GM12878 (cell line): Measurements from ENCODE around the gene IER5L. TPM values are rescaled to one million over a fixed set of nuclear protein-coding genes. Genes with fewer than 3 reads are reported as not detected.

ENCODE experiments used
- ATAC-seq: fragments of 200-7000 bp; cut with Tn5 transposase; 3 replicates; pipeline ENCODE4 v1.9.1; 2020; ENCODE audit warnings: mild to moderate bottlenecking, moderate library complexity
- BruUV-seq: library from RNA; stranded (reverse); fragments of 400-500 nt; replicated peaks from 2 replicates; lab custom pipeline; 2021; lab: Mats Ljungman, UMichigan
- CTCF ChIA-PET: fragments of 300-600 bp; sonication (Branson Sonifier 250); formaldehyde crosslinking; extraction: SDS; loops from one replicate; lab custom pipeline; 2021; ENCODE audit warnings: inconsistent platforms; lab: Yijun Ruan, JAX
- POLR2A ChIA-PET: fragments of 350-600 bp; formaldehyde crosslinking; extraction: SDS; loops from one replicate; lab custom pipeline; 2021; ENCODE audit warnings: inconsistent platforms; lab: Charles Lee
- RAD21 ChIA-PET: fragments of 300-600 bp; sonication (Branson Sonifier 250); formaldehyde crosslinking; loops from one replicate; lab custom pipeline; 2023; ENCODE audit warnings: antibody characterized with exemption; ENCODE audit not compliant: unreplicated experiment; lab: Charles Lee
- SMC1A ChIA-PET: fragments of 300-600 bp; sonication (Branson Sonifier 250); formaldehyde crosslinking; loops from one replicate; lab custom pipeline; 2023; ENCODE audit not compliant: unreplicated experiment, uncharacterized antibody; lab: Charles Lee
- DNase-seq: peaks from one replicate; pipeline ENCODE4 v3.0.0-alpha.2; 2011; ENCODE audit warnings: low read depth, low spot score
- FAIRE-seq: peaks from 3 replicates; lab custom pipeline; 2011; peaks lifted over from hg19 to GRCh38; lab: Jason Lieb, UNC
- H2AFZ ChIP-seq: 2 replicates; pipeline ENCODE4 v1.6.0; 2011; ENCODE audit warnings: low read depth, low read length, control low read depth; ENCODE audit not compliant: control insufficient read depth
- H3K27ac ChIP-seq: 2 replicates; pipeline ENCODE4 v1.5.1; 2011; ENCODE audit warnings: control low read depth; ENCODE audit not compliant: control insufficient read depth, insufficient read depth
- H3K27me3 ChIP-seq, 2 experiments: replicated peaks in 1 of 2; 2 replicates each; pipeline versions ENCODE4 v1.6.0 to v1.6.1; 2011; ENCODE audit warnings: low read length in 1 of 2; ENCODE audit not compliant: control insufficient read depth in 2 of 2, insufficient read depth in 2 of 2
- H3K36me3 ChIP-seq, 2 experiments: 2 replicates each; pipeline ENCODE4 v1.5.1; 2011; ENCODE audit warnings: low read length in 1 of 2; ENCODE audit not compliant: control insufficient read depth in 2 of 2, insufficient read depth in 2 of 2
- H3K4me1 ChIP-seq: 2 replicates; pipeline ENCODE4 v1.6.1; 2011; ENCODE audit warnings: mild to moderate bottlenecking, low read length, moderate library complexity, mixed read lengths; ENCODE audit not compliant: control insufficient read depth, insufficient read depth
- H3K4me2 ChIP-seq: 2 replicates; pipeline ENCODE4 v1.6.0; 2011; ENCODE audit warnings: control low read depth; ENCODE audit not compliant: control insufficient read depth, insufficient read depth
- H3K4me3 ChIP-seq: fragments of 200-600 bp; sonication (generic); 2 replicates; pipeline ENCODE4 v1.5.1; 2016
- H3K79me2 ChIP-seq: 2 replicates; pipeline ENCODE4 v1.6.0; 2011; ENCODE audit warnings: low read length; ENCODE audit not compliant: control insufficient read depth, insufficient read depth
- H3K9ac ChIP-seq: 2 replicates; pipeline ENCODE4 v1.8.0; 2011; ENCODE audit warnings: low read length, control low read depth, mixed read lengths; ENCODE audit not compliant: control insufficient read depth, insufficient read depth
- H3K9me3 ChIP-seq: replicated peaks from 3 replicates; pipeline ENCODE4 v1.5.1; 2011; ENCODE audit warnings: mild to moderate bottlenecking, low read length; ENCODE audit not compliant: control insufficient read depth, insufficient read depth
- H4K20me1 ChIP-seq: 2 replicates; pipeline ENCODE4 v1.6.0; 2011; ENCODE audit not compliant: control insufficient read depth, insufficient read depth
- HDGF ChIP-seq: fragments of 450-650 bp; IDR thresholded peaks from 2 replicates; pipeline ENCODE4 v1.6.1; 2016; ENCODE audit warnings: antibody characterized with exemption
- IKZF2 ChIP-seq, 2 experiments: fragments of 450-650 bp; IDR thresholded peaks; 2 replicates each; pipeline ENCODE4 v1.6.1; 2017; ENCODE audit warnings: mild to moderate bottlenecking in 2 of 2, moderate library complexity in 2 of 2
- SMAD1 ChIP-seq: fragments of 450-650 bp; IDR thresholded peaks from 2 replicates; pipeline ENCODE4 v1.6.1; 2018; ENCODE audit warnings: mild to moderate bottlenecking, low read depth; ENCODE audit not compliant: partially characterized antibody
- ZNF207 ChIP-seq: fragments of 450-650 bp; IDR thresholded peaks from 2 replicates; pipeline ENCODE4 v1.6.1; 2014; ENCODE audit warnings: antibody characterized with exemption, mild to moderate bottlenecking, borderline replicate concordance
- WGBS: methylation state at CpG from one replicate; pipeline ENCODE4 v1.1.6; 2016; ENCODE audit warnings: low lambda C conversion rate; ENCODE audit not compliant: insufficient replicate concordance, insufficient coverage; ENCODE audit errors: missing lambda C conversion rate; 5-methylcytosine and 5-hydroxymethylcytosine counted together
- in situ Hi-C: fragments of 300-500 bp; cut with MboI; formaldehyde crosslinking; loops from 9 replicates; pipeline ENCODE4 v1.14.3; 2018; ENCODE audit warnings: mixed read lengths
- intact Hi-C: fragments of 100-400 bp; cut with micrococcal nuclease; formaldehyde crosslinking; loops from one replicate; pipeline ENCODE4 v1.14.2; 2022; ENCODE audit not compliant: unreplicated experiment
- polyA plus RNA-seq, 11 experiments: library from polyadenylated mRNA; depleted of rRNA in 4 of 11; unstranded in 6 of 11; stranded (reverse) in 5 of 11; fragments of >200 nt; fragmentation: Nextera tagmentation in 4 of 11; fragmentation: Illumina TruSeq in 1 of 11; extraction: Ambion mirVana in 4 of 11; extraction: Trizol in 1 of 11; gene quantifications; 1 replicate in 1 of 11; 2 replicates in 10 of 11; pipeline versions ENCODE4 v1.2.1 to v1.2.3, GENCODE V29; 2011 to 2016; ENCODE audit warnings: inconsistent platforms in 2 of 11, missing spikeins in 2 of 11, low read depth in 1 of 11
- total RNA-seq, 4 experiments: library from RNA; depleted of rRNA in 3 of 4; stranded (reverse); fragments of >200 nt in 3 of 4; fragmentation: Illumina TruSeq in 1 of 4; extraction: Trizol in 1 of 4; gene quantifications; 2 replicates each; pipeline versions ENCODE4 v1.2.1 to v1.2.3, GENCODE V29; 2013 to 2021

IER5L gene
- total and polyA plus RNA-seq, 10 of the 15 experiments (the other 5 are each of a cell fraction or from before 2014, with no cell fraction given), result 0.04 to 1.4 (median 0.17) TPM

DNA sequence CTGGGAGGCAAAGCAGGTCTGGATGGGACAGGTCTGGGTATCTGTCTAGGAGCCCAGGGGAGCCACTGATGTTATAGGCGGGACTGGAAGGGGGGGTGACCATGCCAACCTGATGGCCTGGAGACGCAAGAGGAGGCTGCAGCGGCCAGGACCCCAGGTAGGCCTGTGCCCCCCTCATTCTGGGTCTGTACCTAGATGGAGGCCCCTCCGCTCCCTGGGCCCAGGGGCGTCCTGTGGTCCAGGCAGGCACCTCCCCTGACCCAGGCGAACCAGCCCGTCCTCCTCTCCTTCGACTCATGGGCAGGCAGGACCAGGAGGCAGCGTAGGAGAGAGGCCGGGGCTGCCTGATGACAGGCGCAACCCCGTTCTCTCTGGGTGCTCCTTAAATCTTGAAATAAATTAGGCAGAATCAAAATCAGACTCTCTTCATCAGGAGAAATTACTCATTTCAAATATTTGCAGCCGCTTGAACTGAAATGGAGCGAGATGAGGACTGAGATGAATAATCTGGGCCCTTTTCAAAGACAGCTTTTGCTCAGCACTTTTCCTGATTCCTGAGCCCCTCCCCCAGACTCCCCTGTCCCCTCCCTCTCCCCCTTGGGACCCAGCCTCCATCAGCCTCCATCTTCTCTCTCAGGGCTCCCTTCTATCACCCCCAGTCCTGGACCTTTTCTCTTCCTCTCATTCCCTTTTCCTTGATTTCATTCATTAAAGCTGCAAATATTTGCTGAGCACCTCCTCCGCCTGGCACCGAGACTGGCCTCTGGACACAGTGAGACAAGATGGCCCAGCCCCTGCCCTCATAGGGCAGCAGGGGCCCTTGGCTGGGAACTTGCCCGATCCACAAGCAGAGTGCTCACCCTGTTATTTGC lies 46.8 kb upstream of the IER5L start:
- no TSS peak for BruUV-seq
- 41% methylated on average over 17 of the region's 17 CpGs for WGBS
- Histone ChIP-seq H4K20me1 (no peaks in the 10 kb centered on the region), H3K79me2 (no peaks in the 10 kb centered on the region), H3K4me2 (no peak overlapping the region), H3K4me1 (peaks cover 30% of the 10 kb centered on the region), H3K4me3 (no peak overlapping the region), H3K9me3 (no peaks in the 10 kb centered on the region), H2AFZ (no peak overlapping the region), H3K36me3 (no peaks in the 10 kb centered on the region), H3K27ac (no peak overlapping the region), H3K9ac (no peak overlapping the region), H3K27me3 (no peaks in the 10 kb centered on the region)
- ChIA-PET CTCF (no interaction called here), RAD21 (no interaction called here), SMC1A (no interaction called here), POLR2A (no interaction called here)
- in situ Hi-C loops (no loop called here), intact Hi-C loops (no loop called here)
- no peak for ATAC-seq
- no peak for TF ChIP-seq IKZF2 (IDR thresholded peaks at IDR 0.05)
- FAIRE-seq, result no peak
- DNase-seq, result no peak

DNA sequence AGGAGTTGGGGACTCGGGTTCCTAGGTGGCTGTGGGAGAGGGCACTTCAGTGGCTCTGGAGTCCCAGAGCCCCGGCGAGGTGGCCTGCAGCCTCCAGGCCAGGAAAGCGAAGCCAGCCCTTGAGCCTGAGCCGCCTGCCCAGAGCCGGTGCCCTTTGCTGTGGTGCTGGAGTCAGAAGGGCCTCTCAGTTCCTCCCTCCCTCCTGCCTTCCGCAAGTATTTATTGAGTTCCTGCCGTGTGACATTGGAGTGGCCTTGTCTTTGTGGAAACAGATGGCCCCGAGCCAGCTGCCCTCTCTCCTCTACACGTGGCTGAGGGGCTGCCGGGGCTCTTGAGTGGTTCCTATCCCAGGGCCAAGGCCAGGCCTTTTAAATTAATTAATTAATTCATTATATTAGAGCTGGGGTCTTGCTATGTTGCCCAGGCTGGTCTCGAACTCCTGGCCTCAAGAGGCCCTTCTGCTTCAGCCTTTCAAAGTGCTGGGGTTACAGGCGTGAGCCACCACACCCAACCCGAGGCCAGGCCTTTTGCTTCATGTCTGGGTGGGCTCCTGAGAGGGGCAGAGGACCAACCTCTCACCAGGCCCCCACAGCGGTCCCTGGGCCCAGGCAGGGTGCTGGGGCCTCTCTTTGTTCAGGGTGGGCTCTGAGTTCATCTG lies 45.6 kb upstream of the IER5L start:
- no peak for DNase-seq
- H3K4me1 ChIP-seq, result peaks cover 25% of the 10 kb centered on the region
- WGBS, result 71% methylated on average over 15 of the region's 15 CpGs
- no TSS peak for BruUV-seq
- no peaks in the 10 kb centered on the region for H3K36me3 ChIP-seq
- ChIA-PET RAD21 (no interaction called here), POLR2A (no interaction called here), SMC1A (no interaction called here)
- ATAC-seq, result no peak
- no peaks in the 10 kb centered on the region for H3K27me3 ChIP-seq
- H3K79me2 ChIP-seq, result no peaks in the 10 kb centered on the region
- intact Hi-C loops, result no loop called here
- no peak for FAIRE-seq
- no peak overlapping the region for H3K9ac ChIP-seq
- H3K9me3 ChIP-seq, result no peaks in the 10 kb centered on the region
- H4K20me1 ChIP-seq, result no peaks in the 10 kb centered on the region
- H3K4me3 ChIP-seq, result no peak overlapping the region
- in situ Hi-C loops, result no loop called here
- no peak overlapping the region for H2AFZ ChIP-seq
- TF ChIP-seq ZNF207 (no peak), SMAD1 (no peak), HDGF (no peak)
- TF ChIP-seq, all 136 proteins: peak for 0
- H3K4me2 ChIP-seq, result no peak overlapping the region
- H3K27ac ChIP-seq, result no peak overlapping the region
- CTCF ChIA-PET, result interaction anchor here (0.6 kb wide), 1 partner anchor 369 kb away, joined by 3 read pairs; no protein-coding TSS in a partner anchor
